GM23338 (cell line): ENCODE measurements around the gene PLCH2. TPM values are rescaled to one million over a fixed set of nuclear protein-coding genes. Genes with fewer than 3 reads are reported as not detected.

Experiments used
- ATAC-seq: fragments of 200-7000 bp; cut with Tn5 transposase; 3 replicates; pipeline ENCODE4 v1.9.1; 2020
- DNase-seq: peaks from one replicate; pipeline ENCODE4 v3.0.0-alpha.2; 2015; ENCODE audit warnings: low spot score
- H2AFZ ChIP-seq: fragments of 200-600 bp; sonication (generic); 2 replicates; pipeline ENCODE4 v1.8.0; 2016; ENCODE audit warnings: antibody characterized with exemption, mild to moderate bottlenecking, moderate library complexity
- H3F3A ChIP-seq: fragments of 200-600 bp; sonication (generic); replicated peaks from 2 replicates; pipeline ENCODE4 v1.8.0; 2017; ENCODE audit warnings: antibody characterized with exemption, mixed run types, low read depth
- H3K27ac ChIP-seq: fragments of 200-600 bp; sonication (generic); 2 replicates; pipeline ENCODE4 v1.6.1; 2016; ENCODE audit warnings: low read depth
- H3K27me3 ChIP-seq: fragments of 200-600 bp; sonication (generic); 2 replicates; pipeline ENCODE4 v1.8.0; 2016; ENCODE audit warnings: mild to moderate bottlenecking, mixed run types, moderate library complexity; ENCODE audit not compliant: insufficient read depth
- H3K36me3 ChIP-seq: fragments of 200-600 bp; sonication (generic); 2 replicates; pipeline ENCODE4 v1.8.0; 2016; ENCODE audit warnings: mild to moderate bottlenecking; ENCODE audit not compliant: insufficient read depth
- H3K4me1 ChIP-seq: fragments of 200-600 bp; sonication (generic); 2 replicates; pipeline ENCODE4 v1.8.0; 2016; ENCODE audit warnings: mild to moderate bottlenecking, moderate library complexity; ENCODE audit not compliant: insufficient read depth
- H3K4me2 ChIP-seq: fragments of 200-600 bp; sonication (generic); 2 replicates; pipeline ENCODE4 v1.7.1; 2017; ENCODE audit warnings: mixed run types
- H3K4me3 ChIP-seq: fragments of 200-600 bp; sonication (generic); 2 replicates; pipeline ENCODE4 v1.6.1; 2016; ENCODE audit warnings: mixed run types
- H3K79me2 ChIP-seq: fragments of 200-600 bp; sonication (generic); replicated peaks from 2 replicates; pipeline ENCODE4 v1.8.0; 2017; ENCODE audit warnings: mild to moderate bottlenecking; ENCODE audit not compliant: insufficient read depth
- H3K9me2 ChIP-seq: fragments of 200-600 bp; sonication (generic); 2 replicates; pipeline ENCODE4 v1.8.0; 2017; ENCODE audit not compliant: insufficient read depth
- H4K20me1 ChIP-seq: fragments of 200-600 bp; sonication (generic); replicated peaks from 2 replicates; pipeline ENCODE4 v1.8.0; 2017; ENCODE audit warnings: mild to moderate bottlenecking; ENCODE audit not compliant: insufficient read depth
- H3K27ac Mint-ChIP-seq: 2 replicates; pipeline ENCODE4 v1.8.0; 2020; ENCODE audit warnings: inconsistent platforms, mild to moderate bottlenecking, moderate library complexity, mixed read lengths
- H3K27me3 Mint-ChIP-seq: 3 replicates; pipeline ENCODE4 v1.8.0; 2022; ENCODE audit warnings: low read depth, mild to moderate bottlenecking, moderate library complexity, mixed read lengths, inconsistent platforms; ENCODE audit not compliant: insufficient read depth, poor library complexity
- H3K36me3 Mint-ChIP-seq: 3 replicates; pipeline ENCODE4 v1.8.0; 2021; ENCODE audit warnings: low read depth, mild to moderate bottlenecking, inconsistent platforms, moderate library complexity, mixed read lengths
- H3K4me1 Mint-ChIP-seq: 3 replicates; pipeline ENCODE4 v1.8.0; 2020; ENCODE audit warnings: mild to moderate bottlenecking, inconsistent platforms, mixed read lengths
- H3K4me3 Mint-ChIP-seq: 3 replicates; pipeline ENCODE4 v1.8.0; 2021; ENCODE audit warnings: moderate library complexity, mild to moderate bottlenecking, inconsistent platforms, mixed read lengths
- H3K9me3 Mint-ChIP-seq: 3 replicates; pipeline ENCODE4 v1.8.0; 2020; ENCODE audit warnings: moderate library complexity, mild to moderate bottlenecking, inconsistent platforms, mixed read lengths
- CREB1 ChIP-seq: fragments of 250-450 bp; sonication (Bioruptor Pico); IDR thresholded peaks from 2 replicates; pipeline ENCODE4 v1.5.0; 2020; ENCODE audit warnings: low read depth, mild to moderate bottlenecking, moderate library complexity
- CTCF ChIP-seq, 2 experiments: fragments of 200-600 bp in 1 of 2; sonication (generic) in 1 of 2; conservative IDR thresholded peaks; 2 replicates each; pipeline versions ENCODE4 v1.5.1 to v1.6.1; 2016 to 2017; ENCODE audit warnings: antibody characterized with exemption in 2 of 2, low read depth in 2 of 2, mild to moderate bottlenecking in 2 of 2, moderate library complexity in 1 of 2
- EZH2phosphoT487 ChIP-seq: fragments of 200-600 bp; sonication (generic); IDR thresholded peaks from one replicate; pipeline ENCODE4 v1.8.1; 2018; ENCODE audit warnings: antibody characterized with exemption; ENCODE audit not compliant: unreplicated experiment
- JUNB ChIP-seq: IDR thresholded peaks from one replicate; pipeline ENCODE4 v1.6.1; 2016; ENCODE audit warnings: antibody characterized with exemption; ENCODE audit not compliant: unreplicated experiment
- POLR2AphosphoS5 ChIP-seq: IDR thresholded peaks from 2 replicates; pipeline ENCODE4 v1.6.1; 2016; ENCODE audit warnings: antibody characterized with exemption, low read depth
- REST ChIP-seq: IDR thresholded peaks from one replicate; pipeline ENCODE4 v1.6.1; 2018; ENCODE audit warnings: antibody characterized with exemption; ENCODE audit not compliant: unreplicated experiment
- ZNF114 ChIP-seq: fragments of 250-450 bp; sonication (Bioruptor Pico); IDR thresholded peaks from 2 replicates; pipeline ENCODE4 v1.5.0; 2020; ENCODE audit warnings: mild to moderate bottlenecking, moderate library complexity
- ZNF462 ChIP-seq: fragments of 250-450 bp; sonication (Bioruptor Pico); IDR thresholded peaks from 2 replicates; pipeline ENCODE4 v1.5.0; 2020; ENCODE audit warnings: mild to moderate bottlenecking, moderate library complexity
- polyA plus RNA-seq: library from polyadenylated mRNA; unstranded; fragments of >200 nt; fragmentation: Nextera tagmentation; extraction: Ambion mirVana; gene quantifications from 2 replicates; pipeline ENCODE4 v1.2.1, GENCODE V29; 2016
- total RNA-seq: library from RNA; depleted of rRNA; stranded (reverse); fragments of >200 nt; shearing (Covaris generic); gene quantifications from 2 replicates; pipeline ENCODE4 v1.2.3, GENCODE V29; 2014
- TF ChIP-seq, protein P1 (sequence below): IDR thresholded peaks from 2 replicates; pipeline ENCODE4 v1.6.1; 2016; ENCODE audit warnings: antibody characterized with exemption

PLCH2 gene
- total and polyA plus RNA-seq, 2 experiments from 2014 or later: 0.31 TPM; not detected in 1

- TF ChIP-seq ZNF462 (CRISPR knock-in tag): no peak
Observed at GRCh38 chr1:2523891-2524609, 48.0 kb downstream of the PLCH2 start (continued).

DNA sequence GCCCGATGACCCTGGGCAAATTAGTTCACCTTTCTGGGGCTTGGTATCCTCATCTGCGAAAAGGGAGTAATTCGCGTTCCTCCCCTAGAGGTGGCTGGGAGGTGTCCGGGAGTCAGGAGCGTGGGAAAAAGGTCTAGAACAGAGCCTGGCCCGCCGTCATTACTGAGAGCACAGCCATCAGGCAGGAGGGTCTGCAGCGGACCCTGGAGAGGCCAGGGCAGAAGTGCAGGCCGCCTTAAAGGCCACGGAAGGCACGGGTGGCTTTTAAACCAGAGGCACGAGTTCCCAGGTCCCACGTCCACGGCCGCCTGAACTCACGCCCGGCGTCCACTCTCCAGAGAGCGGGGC is 49.5 kb downstream of the PLCH2 start:
- Mint-ChIP-seq H3K4me3 (peak overlapping the region; percentile 91), H3K4me1 (peaks cover 35% of the 10 kb centered on the region), H3K9me3 (no peaks in the 10 kb centered on the region), H3K27me3 (peaks cover 37% of the 10 kb centered on the region), H3K27ac (no peak overlapping the region; the same call in 1 of the 2 replicates), H3K36me3 (peaks cover 12% of the 10 kb centered on the region)
- peak overlapping the region; percentile 92 for H3K4me3 ChIP-seq
- H3K27ac ChIP-seq: no peak overlapping the region
- H4K20me1 ChIP-seq: peaks cover 37% of the 10 kb centered on the region
- 0 out of 2 replicates have a peak, but pooled peaks cover 5% of the 10 kb centered on the region for H3K36me3 ChIP-seq
- peak overlapping the region; percentile 93 for H3K4me2 ChIP-seq
- H3K27me3 ChIP-seq: peaks cover 38% of the 10 kb centered on the region
- no peaks in the 10 kb centered on the region for H3F3A ChIP-seq
- DNase-seq (peak; percentile 43), ATAC-seq (no peak)
- no peaks in the 10 kb centered on the region for H3K9me2 ChIP-seq
- peaks cover 46% of the 10 kb centered on the region for H3K79me2 ChIP-seq
- H3K4me1 ChIP-seq: peaks cover 19% of the 10 kb centered on the region
- H2AFZ ChIP-seq: no peak overlapping the region
- TF ChIP-seq ZNF114 (CRISPR knock-in tag) (no peak), JUNB (no peak), POLR2AphosphoS5 (no peak), EZH2phosphoT487 (no peak), REST (no peak), CTCF (conservative IDR thresholded peaks at IDR 0.05; ENCODE audit: low read depth in 2 of 2) (no peak), CREB1 (CRISPR knock-in tag) (no peak)
- TF ChIP-seq, protein P1, sequence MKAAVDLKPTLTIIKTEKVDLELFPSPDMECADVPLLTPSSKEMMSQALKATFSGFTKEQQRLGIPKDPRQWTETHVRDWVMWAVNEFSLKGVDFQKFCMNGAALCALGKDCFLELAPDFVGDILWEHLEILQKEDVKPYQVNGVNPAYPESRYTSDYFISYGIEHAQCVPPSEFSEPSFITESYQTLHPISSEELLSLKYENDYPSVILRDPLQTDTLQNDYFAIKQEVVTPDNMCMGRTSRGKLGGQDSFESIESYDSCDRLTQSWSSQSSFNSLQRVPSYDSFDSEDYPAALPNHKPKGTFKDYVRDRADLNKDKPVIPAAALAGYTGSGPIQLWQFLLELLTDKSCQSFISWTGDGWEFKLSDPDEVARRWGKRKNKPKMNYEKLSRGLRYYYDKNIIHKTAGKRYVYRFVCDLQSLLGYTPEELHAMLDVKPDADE: no peak
